Left ventricle myocardium inferior (tissue), 1 donor: ENCODE results near the gene MBTD1. TPM values are rescaled to one million over a fixed set of nuclear protein-coding genes. Genes with fewer than 3 reads are reported as not detected.

Source experiments
- DNase-seq: peaks from one replicate; pipeline ENCODE4 v3.0.0-alpha.2; 2020
- H3K27ac ChIP-seq: fragments of 200-600 bp; replicated peaks from 2 replicates; pipeline ENCODE4 v1.8.0; 2021
- H3K27me3 ChIP-seq: fragments of 200-600 bp; 2 replicates; pipeline ENCODE4 v1.8.0; 2021; ENCODE audit warnings: low read depth
- H3K36me3 ChIP-seq: fragments of 200-600 bp; 2 replicates; pipeline ENCODE4 v1.8.0; 2021
- H3K4me1 ChIP-seq: fragments of 200-600 bp; 2 replicates; pipeline ENCODE4 v1.8.0; 2021
- H3K4me3 ChIP-seq: fragments of 200-600 bp; 2 replicates; pipeline ENCODE4 v1.8.0; 2021; ENCODE audit warnings: mild to moderate bottlenecking, moderate library complexity
- H3K9me3 ChIP-seq: fragments of 200-600 bp; replicated peaks from 2 replicates; pipeline ENCODE4 v1.8.0; 2021
- CTCF ChIP-seq: fragments of 200-600 bp; IDR thresholded peaks from 2 replicates; pipeline ENCODE4 v1.8.0; 2021; ENCODE audit warnings: antibody characterized with exemption, mild to moderate bottlenecking, borderline replicate concordance
- intact Hi-C: fragments of 100-400 bp; cut with micrococcal nuclease; formaldehyde crosslinking; loops from one replicate; pipeline ENCODE4 v1.11.0; 2022
- total RNA-seq: library from RNA; stranded (reverse); fragmentation: NEBNext Ultra II Directional; extraction: Animal tissue kit (Norgen Biotek cat#: 25700); gene quantifications from one replicate; pipeline ENCODE4 v1.2.1, GENCODE V29; 2021
- donor health status: DM: no; HTN: yes; CAD: no; lungs with severe emphysema.

MBTD1 gene
- total RNA-seq, 1 donor from 2014 or later = 5.4 TPM

- no peak for TF ChIP-seq CTCF
- H3K4me3 ChIP-seq = no peak overlapping the region
- peaks cover 91% of the 10 kb centered on the region for H3K36me3 ChIP-seq
- H3K27ac ChIP-seq = no peak overlapping the region
- H3K4me1 ChIP-seq = no peaks in the 10 kb centered on the region
- no peaks in the 10 kb centered on the region for H3K27me3 ChIP-seq
- no peak for DNase-seq
- no peaks in the 10 kb centered on the region for H3K9me3 ChIP-seq
- intact Hi-C loops = no loop called here
These were observed 59.0 kb downstream of the MBTD1 start for GRCh38 chr17:51200846-51201245.

GRCh38 chr17:51200295-51200694, 59.6 kb downstream of the MBTD1 start:
- Histone ChIP-seq H3K9me3 (no peaks in the 10 kb centered on the region), H3K27ac (no peak overlapping the region)
- intact Hi-C loops = no loop called here

GRCh38 chr17:51197754-51198153, 62.1 kb downstream of the MBTD1 start:
- H3K36me3 ChIP-seq = peaks cover 92% of the 10 kb centered on the region
- H3K27ac ChIP-seq = no peak overlapping the region
- DNase-seq = no peak
- no peaks in the 10 kb centered on the region for H3K27me3 ChIP-seq
- H3K4me3 ChIP-seq = no peak overlapping the region
- intact Hi-C loops = no loop called here
- no peaks in the 10 kb centered on the region for H3K4me1 ChIP-seq
- no peak for TF ChIP-seq CTCF
- H3K9me3 ChIP-seq = no peaks in the 10 kb centered on the region

More at GRCh38 chr17:51200295-51200694, 59.6 kb downstream of the MBTD1 start:
- H3K27me3 ChIP-seq = no peaks in the 10 kb centered on the region
- no peaks in the 10 kb centered on the region for H3K4me1 ChIP-seq
- H3K36me3 ChIP-seq = peaks cover 91% of the 10 kb centered on the region
- no peak overlapping the region for H3K4me3 ChIP-seq
- TF ChIP-seq CTCF = no peak
- DNase-seq = no peak

- H3K36me3 ChIP-seq = peaks cover 90% of the 10 kb centered on the region
These were observed 68.0 kb downstream of the MBTD1 start for GRCh38 chr17:51191895-51192294.

GRCh38 chr17:51189628-51190027, 70.2 kb downstream of the MBTD1 start:
- Histone ChIP-seq H3K4me1 (no peaks in the 10 kb centered on the region), H3K36me3 (peaks cover 90% of the 10 kb centered on the region), H3K9me3 (no peaks in the 10 kb centered on the region), H3K27me3 (no peaks in the 10 kb centered on the region), H3K27ac (no peak overlapping the region), H3K4me3 (no peak overlapping the region)
- no peak for TF ChIP-seq CTCF
- DNase-seq = no peak
- intact Hi-C loops = no loop called here

More at GRCh38 chr17:51191895-51192294, 68.0 kb downstream of the MBTD1 start:
- DNase-seq = no peak
- H3K27ac ChIP-seq = no peak overlapping the region
- no peaks in the 10 kb centered on the region for H3K9me3 ChIP-seq
- intact Hi-C loops = no loop called here
- no peak for TF ChIP-seq CTCF
- H3K4me1 ChIP-seq = no peaks in the 10 kb centered on the region
- H3K27me3 ChIP-seq = no peaks in the 10 kb centered on the region
- no peak overlapping the region for H3K4me3 ChIP-seq

- H3K4me3 ChIP-seq = no peak overlapping the region
- no peak for DNase-seq
- no peaks in the 10 kb centered on the region for H3K27me3 ChIP-seq
- intact Hi-C loops = no loop called here
- peaks cover 90% of the 10 kb centered on the region for H3K36me3 ChIP-seq
- H3K9me3 ChIP-seq = no peaks in the 10 kb centered on the region
- TF ChIP-seq CTCF = no peak
- no peak overlapping the region for H3K27ac ChIP-seq
- no peaks in the 10 kb centered on the region for H3K4me1 ChIP-seq
These were observed 70.7 kb downstream of the MBTD1 start for GRCh38 chr17:51189162-51189561.
